Stimulated activated CD8-positive, alpha-beta memory T cell treated with anti-CD3 and anti-CD28 coated beads, Interleukin-15, amount 100 ng/mL, for 1 hour (primary cell): ENCODE measurements around the gene CDH12.

Experiments used
- DNase-seq: peaks from one replicate; pipeline ENCODE4 v3.0.0-alpha.2; 2020; ENCODE audit warnings: low read depth

The CDH12 gene

GRCh38 chr5:21818370-21818720, 1034.8 kb downstream of the CDH12 start:
- DNase-seq = no peak

GRCh38 chr5:21817668-21818369, 1035.3 kb downstream of the CDH12 start:
- DNase-seq = no peak

DNA sequence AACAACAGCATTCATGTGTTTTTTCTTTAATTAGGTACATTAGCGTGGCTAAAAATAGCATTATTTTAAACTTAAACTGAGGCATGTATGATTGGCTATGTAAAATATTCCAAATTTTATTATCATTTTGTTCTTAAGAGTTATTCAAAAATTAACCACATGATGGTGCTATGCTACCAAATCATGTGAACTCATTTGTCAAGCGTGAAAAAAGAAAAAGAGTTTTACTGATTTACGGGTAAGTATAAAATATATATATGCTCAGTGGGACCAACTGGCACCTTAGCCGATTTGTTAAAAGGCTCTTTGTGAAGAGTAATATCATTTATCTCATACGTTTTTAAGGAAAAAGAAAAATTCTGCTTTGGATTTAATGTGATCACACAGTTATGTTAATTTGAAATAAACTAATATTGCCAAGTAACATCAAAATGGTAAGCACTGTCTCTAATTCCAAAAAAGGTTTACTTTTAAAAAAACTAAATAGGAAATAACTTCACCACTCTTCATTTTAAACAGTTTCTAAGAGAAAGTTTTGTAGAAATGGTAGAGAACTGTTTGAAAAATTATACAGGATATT, 1042.3 kb downstream of the CDH12 start:
- no peak for DNase-seq

- no peak for DNase-seq
Observed at GRCh38 chr5:21809611-21810010, 1043.5 kb downstream of the CDH12 start.

- no peak for DNase-seq
Observed at GRCh38 chr5:21807953-21808352, 1045.2 kb downstream of the CDH12 start.

- DNase-seq = no peak
Observed at GRCh38 chr5:21806943-21807342, 1046.2 kb downstream of the CDH12 start.

DNA sequence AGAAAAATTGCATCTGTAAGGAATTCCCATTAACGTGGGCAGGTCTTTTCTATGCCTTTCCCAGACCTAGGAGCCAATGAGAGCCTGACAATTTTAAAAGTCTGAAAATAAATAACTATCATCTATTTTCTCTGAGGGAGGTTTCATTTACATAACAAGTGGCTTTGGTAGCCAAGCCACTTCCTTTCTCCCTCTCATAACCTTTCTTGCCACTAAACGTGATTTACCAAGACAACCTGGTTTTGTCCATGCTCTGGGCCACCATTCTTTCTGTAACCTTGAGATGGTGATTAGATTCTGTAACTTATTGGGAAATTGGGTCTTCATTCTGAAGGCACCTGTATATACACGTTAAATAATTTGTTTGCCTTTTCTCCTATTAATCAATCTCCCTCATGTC, 1046.9 kb downstream of the CDH12 start:
- no peak for DNase-seq

- DNase-seq = no peak
Observed at GRCh38 chr5:21802869-21803490, 1050.2 kb downstream of the CDH12 start.

- DNase-seq = no peak
Observed at GRCh38 chr5:21802100-21802499, 1051.0 kb downstream of the CDH12 start.

GRCh38 chr5:21792748-21793147, 1060.4 kb downstream of the CDH12 start:
- DNase-seq = no peak

DNA sequence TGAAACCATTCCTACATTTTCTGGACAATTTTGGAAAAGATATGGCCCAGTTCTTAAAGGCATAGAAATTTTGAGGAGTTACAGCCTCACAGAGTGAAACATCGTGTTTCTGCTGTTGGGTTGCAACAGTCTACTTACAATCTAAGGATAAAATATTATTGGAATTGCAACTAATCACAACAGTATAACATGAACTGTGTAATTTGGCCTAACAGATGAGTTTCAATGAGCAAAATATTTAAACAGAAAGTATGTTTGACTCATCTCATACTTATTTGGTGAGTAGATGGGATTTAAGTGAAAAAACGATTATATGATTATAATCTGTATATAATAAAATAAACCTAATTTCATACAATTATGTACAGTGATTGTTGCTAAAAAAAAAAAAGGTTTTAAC, 1061.8 kb downstream of the CDH12 start:
- no peak for DNase-seq

- no peak for DNase-seq
Observed at GRCh38 chr5:21784487-21784886, 1068.7 kb downstream of the CDH12 start.

DNA sequence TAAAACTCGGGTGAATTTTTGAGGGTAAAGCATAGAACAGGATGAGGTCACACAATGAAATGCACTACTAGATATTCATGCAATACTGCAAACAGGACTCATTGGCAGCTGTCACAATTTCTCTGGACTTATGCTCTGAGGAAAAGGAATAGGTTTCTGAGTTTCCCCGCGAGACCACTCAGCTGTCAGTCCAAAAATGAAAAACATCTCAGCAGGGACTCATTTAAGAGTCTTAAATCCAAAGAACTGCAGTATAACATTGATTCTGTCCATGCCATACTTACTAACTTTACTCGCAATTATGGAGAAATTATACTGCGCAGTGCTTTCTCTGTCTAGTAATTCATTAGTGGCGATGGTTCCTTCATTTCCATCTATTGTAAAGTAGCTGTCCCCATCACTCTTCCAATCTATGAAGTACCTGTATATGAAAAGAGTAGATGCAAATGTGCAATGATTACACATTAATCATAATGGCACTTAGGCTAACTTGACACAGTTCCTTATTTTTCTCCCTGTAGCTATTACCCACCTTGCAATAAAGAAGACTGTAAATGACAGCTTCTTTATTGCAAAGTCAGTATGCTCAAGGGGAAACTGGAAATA, 1070.0 kb downstream of the CDH12 start:
- DNase-seq = no peak

- DNase-seq = no peak
Observed at GRCh38 chr5:21776466-21776865, 1076.7 kb downstream of the CDH12 start.

DNA sequence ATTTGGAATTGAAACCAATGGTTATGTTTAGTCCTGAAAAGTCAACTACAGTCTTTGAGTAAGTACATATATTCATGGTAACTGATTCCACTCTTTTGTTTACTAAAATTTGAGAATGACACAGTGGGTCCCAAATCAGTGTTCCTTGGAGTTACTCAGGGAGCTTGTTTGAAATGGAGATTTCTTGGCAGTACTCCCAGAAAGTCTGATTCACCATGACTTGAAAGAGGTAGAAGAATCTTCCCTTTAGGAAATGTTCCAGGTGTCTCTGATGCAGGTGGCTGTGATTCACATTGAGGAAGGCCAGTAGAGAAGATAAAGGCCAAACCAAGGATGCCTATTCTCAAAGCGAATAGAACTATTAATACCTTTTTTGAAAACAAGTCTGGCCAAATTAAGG, 1078.3 kb downstream of the CDH12 start:
- no peak for DNase-seq

GRCh38 chr5:21774281-21774680, 1078.9 kb downstream of the CDH12 start:
- no peak for DNase-seq

- DNase-seq = no peak
Observed at GRCh38 chr5:21773456-21773855, 1079.7 kb downstream of the CDH12 start.

DNA sequence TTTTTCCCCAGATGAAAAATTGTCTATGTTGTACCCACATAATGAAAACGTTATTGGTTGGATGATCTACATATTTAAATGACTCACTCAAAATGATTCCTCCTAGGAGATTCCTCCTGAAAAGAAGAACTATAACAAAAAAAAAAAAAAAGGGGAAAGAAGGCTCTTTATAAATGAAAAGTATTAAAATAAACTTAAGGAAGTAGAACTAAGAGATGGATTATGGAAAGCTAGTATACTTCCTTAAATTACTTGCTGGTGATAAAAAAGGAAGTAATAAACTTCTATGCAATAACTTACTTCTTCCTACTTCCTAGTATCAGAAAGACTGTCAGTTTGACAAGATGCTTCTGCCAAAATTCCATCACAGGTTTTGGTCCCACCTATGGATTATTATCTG, 1087.7 kb downstream of the CDH12 start:
- no peak for DNase-seq

- DNase-seq = no peak
Observed at GRCh38 chr5:21739096-21739495, 1114.0 kb downstream of the CDH12 start.

- DNase-seq = no peak
Observed at GRCh38 chr5:21723500-21723899, 1129.6 kb downstream of the CDH12 start.

DNA sequence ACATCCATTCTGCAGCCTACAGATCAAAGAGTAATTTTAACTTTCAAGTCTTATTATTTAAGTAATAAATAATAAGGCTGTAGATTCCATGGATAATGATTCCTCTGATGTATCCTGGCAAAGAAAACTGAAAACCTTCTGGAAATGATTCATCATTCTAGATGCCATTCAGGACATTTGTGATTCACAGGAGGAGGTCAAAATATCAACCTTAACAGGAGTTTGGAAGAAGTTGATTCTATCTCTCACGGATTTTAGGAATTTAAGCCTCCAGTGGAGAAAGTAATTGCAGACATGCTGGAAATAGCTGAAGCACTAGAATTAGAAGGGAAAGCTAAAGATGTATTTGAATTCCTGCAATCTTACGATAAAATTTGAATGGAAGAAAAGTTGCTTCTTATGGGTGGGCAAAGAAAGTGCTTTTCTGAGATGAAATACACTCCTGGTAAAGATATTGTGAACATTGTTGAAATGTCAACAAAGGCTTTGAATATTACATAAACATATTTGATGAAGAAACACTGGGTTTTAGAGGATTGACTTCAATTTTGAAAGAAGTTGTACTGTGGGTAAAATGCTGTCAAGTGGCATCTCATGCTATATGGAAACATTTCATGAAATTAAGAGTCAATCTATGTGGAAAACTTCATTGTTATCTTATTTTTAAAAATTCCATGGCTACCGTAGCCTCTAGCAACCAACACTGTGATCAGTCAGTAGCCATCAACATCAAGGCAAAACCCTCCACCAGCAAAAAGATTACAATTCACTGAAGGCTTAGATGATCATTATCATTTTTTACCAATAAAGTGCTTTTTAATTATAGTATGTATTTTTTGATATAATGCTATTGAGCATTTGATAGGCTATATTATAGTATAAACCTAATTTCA, 1141.0 kb downstream of the CDH12 start:
- no peak for DNase-seq

GRCh38 chr5:21709770-21710169, 1143.4 kb downstream of the CDH12 start:
- DNase-seq = no peak
